Activated CD4-positive, alpha-beta T cell treated with anti-CD3 and anti-CD28 coated beads, Interleukin-2, amount 50 U/mL, for 24 hours (primary cell): ENCODE measurements around the gene KCNK4.

Experiments used
- DNase-seq, 2 donors: peaks; one replicate each; pipeline ENCODE4 v3.0.0-alpha.2; 2020; ENCODE audit warnings: low read depth in 1 of 2, low spot score in 1 of 2

KCNK4 gene

DNA sequence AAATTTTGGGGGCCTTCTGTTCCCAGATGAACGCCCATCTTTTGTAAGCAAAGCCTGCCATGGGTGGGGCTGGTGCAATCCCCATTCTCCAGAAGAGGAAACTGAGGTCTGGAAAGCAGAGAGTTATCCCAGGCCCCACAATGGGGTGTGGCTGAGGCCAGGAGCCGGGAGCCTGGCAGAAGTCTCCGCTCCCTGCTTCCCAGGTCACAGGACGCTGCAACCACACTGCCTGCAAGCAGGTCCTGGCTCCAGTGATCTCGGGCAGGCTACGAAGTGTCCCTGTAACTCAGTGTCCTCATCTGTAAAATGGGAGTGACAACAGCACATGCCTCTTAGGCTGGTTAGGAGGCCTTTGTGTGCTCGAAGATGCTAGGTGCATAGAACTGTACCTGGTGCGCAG lies 38.1 kb upstream of the KCNK4 start:
- DNase-seq: no peak

DNA sequence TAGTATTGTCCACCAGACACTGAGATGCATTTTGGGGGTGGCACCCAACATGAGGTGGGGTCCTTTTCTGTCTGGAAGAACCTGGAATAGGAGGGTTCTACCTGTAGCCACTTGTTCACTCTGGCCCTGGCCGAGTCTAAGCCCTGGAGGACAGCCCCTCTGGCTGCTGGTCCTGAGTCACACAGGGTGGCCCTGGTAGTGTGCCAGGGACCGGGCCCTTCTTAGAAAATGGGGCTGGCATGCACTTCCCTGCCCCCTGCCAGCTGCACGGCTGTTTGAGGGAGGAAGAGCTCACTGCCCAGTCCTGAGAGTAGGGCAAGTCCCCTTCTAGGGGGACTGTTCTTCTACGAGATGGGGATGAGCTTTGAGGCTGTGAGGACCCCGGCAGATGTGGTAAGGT lies 37.6 kb upstream of the KCNK4 start:
- no peak for DNase-seq

DNA sequence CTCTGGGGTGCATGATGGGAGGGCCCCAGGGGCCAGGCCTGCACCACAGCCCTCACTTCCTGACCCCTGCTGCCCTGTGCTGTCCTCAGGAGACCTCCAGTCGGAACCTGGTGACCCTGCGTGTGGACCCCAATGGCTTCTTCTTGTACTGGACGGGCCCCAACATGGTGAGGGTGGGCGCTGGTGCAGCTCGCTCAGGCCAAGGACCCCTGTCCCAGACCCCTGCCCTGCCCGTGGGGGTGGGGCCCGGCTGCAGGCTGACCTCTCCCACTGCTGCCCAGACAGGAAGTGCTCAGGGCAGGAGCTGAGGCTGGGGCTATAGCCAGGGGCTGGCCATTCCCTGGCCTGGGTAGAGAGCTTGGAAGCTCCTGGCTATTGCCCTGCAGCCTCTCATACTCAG lies 36.8 kb upstream of the KCNK4 start:
- no peak for DNase-seq

DNA sequence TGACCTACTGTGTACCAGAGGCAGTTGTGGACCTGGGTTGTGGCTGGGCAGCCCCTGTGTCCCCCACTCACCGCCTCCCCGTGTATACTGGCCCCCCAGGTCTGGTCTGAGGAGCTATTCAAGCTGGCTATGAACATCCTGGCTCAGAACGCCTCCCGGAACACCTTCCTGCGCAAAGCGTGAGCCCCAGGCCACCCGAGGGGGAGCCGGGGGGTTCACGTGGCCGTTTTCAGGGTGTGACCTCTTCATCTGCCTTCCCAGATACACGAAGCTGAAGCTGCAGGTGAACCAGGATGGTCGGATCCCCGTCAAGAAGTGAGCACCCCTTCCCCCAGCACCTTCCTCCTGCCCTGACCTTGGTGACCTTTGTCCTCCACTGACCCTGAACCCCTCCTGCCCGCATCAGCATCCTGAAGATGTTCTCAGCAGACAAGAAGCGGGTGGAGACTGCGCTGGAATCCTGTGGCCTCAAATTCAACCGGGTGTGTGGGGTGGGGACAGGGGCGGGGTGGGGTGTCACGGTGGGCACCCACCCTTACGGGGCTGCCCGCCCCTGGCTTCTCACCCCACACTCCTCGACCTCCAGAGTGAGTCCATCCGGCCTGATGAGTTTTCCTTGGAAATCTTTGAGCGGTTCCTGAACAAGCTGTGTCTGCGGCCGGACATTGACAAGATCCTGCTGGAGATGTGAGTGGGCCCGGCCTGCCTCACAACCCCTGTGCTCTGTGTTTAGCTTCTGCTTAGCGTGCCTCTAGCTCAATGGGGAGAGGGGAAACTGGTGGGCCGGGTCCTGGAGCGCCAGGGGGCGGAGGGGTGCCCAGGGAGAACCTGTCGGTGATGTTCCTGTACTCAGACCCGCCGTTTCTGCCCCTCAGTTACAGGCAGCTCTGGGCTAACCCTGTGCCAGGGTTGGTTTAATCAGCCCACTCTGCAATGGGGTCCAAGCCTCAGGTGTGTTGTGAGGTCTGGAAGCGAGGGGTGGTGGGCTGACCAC lies 35.7 kb upstream of the KCNK4 start:
- DNase-seq: no peak

DNA sequence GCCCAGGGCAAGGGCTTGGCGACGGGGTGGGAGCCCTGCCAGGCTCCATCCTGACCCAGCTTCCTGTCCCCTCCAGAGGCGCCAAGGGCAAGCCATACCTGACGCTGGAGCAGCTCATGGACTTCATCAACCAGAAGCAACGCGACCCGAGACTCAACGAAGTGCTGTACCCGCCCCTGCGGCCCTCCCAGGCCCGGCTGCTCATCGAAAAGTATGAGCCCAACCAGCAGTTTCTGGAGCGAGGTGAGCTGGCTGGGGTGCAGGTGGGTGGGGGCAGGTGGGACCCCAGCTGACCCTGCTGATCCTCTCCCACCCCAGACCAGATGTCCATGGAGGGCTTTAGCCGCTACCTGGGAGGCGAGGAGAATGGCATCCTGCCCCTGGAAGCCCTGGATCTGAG lies 34.8 kb upstream of the KCNK4 start:
- no peak for DNase-seq

DNA sequence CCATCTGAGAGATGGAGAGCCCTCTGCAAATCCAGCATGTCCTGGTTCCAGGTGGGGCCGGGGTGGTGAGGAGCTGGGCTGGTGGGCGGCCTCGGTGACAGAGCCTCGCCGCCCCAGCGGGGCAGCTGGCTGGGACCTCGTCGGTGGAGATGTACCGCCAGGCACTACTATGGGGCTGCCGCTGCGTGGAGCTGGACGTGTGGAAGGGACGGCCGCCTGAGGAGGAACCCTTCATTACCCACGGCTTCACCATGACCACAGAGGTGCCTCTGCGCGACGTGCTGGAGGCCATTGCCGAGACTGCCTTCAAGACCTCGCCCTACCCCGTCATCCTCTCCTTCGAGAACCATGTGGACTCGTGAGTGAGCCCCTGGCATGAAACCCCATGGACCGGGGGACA lies 32.7 kb upstream of the KCNK4 start:
- no peak for DNase-seq

DNA sequence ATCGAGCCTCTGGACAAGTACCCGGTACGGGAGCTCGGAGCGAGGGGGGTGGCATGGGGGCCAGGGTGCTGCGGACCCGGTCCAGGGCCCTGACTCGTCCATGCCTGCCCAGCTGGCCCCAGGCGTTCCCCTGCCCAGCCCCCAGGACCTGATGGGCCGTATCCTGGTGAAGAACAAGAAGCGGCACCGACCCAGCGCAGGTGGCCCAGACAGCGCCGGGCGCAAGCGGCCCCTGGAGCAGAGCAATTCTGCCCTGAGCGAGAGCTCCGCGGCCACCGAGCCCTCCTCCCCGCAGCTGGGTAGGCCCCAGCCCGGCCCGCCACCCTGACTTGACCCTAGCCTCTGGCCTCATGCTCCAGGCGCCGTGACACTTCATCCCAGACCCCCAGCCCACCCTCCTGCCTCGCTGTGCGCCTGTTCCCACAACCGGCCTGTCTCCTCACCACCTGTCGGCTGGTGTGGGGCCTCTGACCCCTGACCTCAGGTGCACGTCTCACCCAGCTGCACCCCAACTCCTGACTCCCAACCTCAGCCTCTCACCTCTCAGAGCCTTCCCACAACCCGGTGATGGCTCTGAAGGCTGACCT lies 32.1 kb upstream of the KCNK4 start:
- no peak for DNase-seq

DNA sequence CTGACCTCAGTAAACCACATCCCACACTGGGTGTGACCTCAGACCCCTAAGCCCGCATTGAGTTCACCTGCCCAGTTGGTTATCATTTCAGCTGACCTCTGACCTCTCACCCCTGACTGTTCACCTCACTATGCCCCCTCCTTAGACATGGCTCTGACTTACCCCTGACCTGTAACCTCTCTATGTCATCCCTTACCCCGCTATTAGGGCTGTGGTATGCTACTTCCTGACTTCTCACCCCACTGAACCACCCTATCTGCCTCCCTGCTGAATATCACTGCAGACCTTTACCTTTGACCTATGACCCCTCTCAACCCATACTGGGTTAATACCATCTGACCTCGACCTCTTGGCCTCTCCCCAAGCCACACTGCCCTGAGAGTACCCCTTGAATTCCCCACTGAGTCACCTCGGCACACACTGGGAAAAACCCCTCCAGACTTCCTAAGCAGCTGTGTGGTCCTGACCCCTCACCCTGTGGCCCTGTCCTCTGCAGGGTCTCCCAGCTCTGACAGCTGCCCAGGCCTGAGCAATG lies 31.5 kb upstream of the KCNK4 start:
- no peak for DNase-seq

DNA sequence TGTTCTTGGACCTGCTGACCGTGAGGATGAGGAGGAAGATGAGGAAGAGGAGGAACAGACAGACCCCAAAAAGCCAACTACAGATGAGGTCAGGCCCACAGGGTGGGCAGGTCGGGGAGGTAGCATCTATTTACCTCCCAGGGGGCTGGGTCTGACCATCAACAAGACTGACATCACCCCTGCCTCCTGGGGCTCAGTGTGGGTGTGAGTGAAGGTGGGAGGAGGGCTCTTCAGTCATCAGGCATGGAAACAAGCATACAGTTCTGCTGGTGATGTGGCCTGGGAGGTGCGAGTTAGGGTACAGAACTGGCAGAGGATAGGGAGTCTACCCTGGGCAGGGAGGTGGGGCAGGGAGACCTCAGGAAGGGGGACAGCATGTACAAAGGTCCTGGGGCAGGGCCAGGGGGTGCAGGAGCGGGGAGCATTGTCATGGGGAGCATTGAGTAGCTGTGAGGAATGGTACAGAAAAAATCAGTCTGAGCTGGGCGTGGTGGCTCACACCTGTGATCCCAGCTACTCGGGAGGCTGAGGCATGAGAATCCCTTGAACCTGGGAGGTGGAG lies 30.9 kb upstream of the KCNK4 start:
- DNase-seq: no peak

DNA sequence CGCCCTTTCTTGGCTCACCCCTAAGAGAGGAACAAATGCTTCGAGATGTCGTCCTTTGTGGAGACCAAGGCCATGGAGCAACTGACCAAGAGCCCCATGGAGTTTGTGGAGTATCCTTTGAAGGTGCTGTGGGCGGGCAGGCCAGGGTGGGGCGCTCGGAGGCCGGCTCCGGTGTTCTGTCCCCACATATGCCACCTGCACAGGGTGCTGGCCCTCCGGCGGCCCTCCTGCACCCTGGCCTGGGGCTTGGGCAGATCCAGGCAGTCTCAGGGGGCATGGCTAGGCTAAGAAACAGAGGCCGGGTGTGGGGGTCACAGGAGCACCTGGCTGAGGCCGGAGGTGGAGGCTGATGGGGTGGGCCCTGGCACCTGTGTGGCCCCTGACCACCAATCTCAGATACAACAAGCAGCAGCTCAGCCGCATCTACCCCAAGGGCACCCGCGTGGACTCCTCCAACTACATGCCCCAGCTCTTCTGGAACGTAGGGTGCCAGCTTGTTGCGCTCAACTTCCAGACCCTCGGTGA lies 29.5 kb upstream of the KCNK4 start:
- no peak for DNase-seq

DNA sequence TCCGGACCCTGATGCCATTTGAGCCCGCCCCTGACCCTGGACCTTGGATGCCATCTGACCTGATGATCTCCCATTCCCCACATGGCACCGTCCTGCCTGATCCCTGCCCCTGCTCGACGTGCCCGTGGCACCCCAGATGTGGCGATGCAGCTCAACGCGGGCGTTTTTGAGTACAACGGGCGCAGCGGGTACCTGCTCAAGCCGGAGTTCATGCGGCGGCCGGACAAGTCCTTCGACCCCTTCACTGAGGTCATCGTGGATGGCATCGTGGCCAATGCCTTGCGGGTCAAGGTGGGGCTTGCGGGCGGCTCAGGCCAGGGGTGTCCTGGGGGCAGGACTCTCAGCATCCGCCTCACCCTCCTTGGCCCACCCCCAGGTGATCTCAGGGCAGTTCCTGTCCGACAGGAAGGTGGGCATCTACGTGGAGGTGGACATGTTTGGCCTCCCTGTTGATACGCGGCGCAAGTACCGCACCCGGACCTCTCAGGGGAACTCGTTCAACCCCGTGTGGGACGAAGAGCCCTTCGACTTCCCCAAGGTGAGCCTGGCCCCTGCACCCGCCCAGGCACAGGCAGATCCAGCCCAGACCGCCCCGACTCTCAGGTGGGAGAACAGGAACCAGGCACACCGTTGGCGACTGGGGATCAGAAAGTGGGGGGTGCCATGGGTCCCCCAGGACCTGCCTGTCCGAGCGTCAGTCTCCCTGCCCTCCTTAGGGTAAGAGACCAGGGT lies 28.7 kb upstream of the KCNK4 start:
- DNase-seq: no peak

DNA sequence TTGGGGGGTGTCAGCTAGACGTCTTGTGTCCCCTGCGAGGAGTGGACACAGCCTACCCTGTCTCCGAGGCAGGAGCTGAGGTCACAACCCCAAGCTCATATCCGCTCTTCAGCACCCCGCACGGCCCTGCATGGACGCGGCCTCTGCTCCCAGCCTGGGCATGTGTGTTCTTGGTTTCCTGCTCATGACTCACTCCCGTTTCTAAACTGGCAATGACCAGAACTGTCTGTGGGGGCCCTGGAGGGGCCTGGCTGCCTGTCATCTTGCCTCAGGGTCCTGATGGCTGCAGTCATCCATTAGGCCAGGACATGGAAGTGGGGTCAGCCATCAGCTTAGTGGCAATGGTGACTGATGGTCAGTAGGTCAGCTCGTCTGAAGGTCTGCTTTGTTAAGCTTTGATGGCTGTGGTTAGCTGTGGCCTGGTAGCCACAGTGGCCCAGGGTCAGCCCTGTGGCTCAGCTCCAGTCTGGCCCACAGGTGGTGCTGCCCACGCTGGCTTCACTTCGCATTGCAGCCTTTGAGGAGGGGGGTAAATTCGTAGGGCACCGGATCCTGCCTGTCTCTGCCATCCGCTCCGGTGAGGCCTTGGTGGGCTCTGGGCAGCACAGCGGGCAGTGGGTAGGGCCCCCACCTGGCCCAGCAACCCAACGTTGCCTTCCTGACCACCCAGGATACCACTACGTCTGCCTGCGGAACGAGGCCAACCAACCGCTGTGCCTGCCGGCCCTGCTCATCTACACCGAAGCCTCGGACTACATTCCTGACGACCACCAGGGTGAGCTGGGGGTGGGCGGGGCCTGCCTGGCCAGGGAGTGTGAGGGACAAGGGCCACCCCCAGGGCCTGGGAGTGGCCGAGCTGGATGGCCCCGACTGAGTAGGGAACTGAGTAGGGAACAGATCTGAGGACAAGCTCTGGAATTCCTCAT lies 27.8 kb upstream of the KCNK4 start:
- no peak for DNase-seq

DNA sequence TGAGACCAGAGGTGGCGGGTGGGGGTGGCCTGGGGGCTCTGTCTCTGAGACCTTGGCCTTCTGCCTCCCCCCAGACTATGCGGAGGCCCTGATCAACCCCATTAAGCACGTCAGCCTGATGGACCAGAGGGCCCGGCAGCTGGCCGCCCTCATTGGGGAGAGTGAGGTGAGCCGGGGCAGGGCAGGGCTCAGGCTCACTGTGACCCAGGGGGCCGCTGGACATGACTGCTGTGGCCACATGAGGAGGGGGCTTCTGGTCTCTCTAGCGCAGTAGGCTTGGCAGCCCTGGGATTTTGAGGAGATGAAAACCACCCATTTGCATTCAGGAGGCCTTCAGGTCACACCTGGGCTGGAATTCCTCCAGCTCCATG lies 27.2 kb upstream of the KCNK4 start:
- DNase-seq: no peak

DNA sequence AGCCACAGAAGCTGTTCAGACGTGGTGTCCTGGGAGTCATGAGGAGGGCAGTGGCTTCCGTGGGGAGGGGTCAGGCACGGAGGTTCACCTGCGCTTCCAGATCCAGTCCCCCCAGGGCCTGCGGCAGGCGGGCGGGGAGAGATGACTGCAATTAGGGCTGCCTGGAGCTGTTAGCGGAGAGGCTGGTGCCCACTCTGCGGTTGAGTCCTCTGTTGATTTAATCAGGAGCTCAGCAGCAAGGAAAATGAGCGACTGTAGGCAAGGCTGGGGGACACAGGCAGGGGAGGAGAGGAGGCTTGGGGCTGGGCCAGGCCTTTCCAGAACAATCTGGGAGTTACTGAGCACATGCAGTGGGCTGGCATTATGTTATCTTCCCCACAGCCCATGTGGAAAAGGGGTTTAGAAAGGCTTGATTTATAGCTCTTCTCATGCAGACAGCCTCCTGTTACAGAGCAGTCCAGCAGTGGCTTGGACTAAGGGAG lies 26.7 kb upstream of the KCNK4 start:
- DNase-seq: no peak

DNA sequence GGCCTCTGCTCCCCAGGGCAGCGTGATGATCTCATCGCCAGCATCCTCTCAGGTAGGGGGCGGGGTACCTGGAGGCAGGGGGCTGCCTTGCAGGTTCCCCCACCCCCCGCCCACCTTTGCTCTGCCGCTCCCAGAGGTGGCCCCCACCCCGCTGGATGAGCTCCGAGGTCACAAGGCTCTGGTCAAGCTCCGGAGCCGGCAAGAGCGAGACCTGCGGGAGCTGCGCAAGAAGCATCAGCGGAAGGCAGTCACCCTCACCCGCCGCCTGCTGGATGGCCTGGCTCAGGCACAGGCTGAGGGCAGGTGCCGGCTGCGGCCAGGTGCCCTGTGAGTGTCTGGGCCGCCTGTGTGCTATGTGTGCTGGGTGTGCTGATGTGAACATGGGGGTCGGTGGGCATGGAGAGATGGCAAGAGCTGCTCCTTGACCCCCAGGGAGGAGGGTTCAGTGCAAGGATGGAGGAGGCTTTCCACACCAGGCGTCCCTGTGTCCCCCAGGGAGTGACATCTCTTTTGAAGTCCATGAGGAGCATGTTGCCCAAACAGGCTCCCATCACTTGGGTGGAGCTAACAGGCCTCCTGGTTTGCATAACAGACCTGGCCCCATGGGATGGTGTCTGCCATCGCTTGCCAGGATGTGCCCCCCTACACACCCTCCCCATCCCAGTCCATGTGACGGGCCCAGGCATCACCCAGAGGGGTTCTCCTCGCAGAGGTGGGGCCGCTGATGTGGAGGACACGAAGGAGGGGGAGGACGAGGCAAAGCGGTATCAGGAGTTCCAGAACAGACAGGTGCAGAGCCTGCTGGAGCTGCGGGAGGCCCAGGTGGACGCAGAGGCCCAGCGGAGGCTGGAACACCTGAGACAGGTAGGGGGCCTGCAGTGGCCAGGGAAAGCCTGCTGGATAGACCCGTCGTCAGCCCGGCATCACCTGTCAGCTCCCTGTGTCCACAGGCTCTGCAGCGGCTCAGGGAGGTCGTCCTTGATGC lies 25.6 kb upstream of the KCNK4 start:
- DNase-seq: no peak

DNA sequence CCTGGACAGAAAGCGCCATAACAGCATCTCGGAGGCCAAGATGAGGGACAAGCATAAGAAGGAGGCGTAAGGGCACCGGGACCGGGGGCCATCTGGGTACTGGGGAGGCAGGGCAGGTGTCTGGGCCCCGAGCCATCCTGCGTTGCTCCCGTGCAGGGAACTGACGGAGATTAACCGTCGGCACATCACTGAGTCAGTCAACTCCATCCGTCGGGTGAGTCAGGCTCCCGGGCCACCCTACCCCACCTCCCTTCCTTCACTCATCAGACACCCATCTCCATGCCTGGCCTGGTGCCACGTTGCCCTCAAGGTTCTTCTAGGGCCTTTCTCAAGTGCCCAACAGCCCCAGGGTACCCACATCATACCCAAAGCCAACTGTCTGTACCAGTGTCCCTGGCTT lies 24.8 kb upstream of the KCNK4 start:
- no peak for DNase-seq

DNA sequence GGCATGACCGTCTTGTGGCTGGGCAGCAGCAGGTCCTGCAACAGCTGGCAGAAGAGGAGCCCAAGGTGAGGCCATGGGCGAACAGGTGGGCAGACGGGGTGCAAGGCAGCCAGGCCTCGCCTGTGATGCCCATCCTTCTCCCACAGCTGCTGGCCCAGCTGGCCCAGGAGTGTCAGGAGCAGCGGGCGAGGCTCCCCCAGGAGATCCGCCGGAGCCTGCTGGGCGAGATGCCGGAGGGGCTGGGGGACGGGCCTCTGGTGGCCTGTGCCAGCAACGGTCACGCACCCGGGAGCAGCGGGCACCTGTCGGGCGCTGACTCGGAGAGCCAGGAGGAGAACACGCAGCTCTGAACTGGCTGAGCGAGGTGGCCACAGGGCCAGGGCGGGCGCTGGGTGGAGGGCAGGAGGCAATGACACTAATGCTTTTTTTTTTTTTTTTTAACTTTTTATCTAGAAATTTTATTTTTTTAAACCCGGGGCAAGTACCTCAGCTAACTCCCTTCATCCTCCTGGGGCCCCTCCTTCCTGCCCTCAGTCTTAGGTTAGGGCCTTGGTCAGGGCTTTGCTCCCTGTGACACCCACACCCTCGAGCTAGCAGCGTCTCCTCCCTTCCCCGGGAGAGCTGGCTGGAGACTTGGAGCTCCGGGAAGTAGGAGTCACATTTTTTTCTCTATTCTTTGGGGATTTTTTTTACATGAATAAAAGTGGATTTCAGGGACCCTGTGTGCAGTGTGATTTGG lies 23.7 kb upstream of the KCNK4 start:
- DNase-seq: no peak
